Liver (tissue), 9 donors: ENCODE results near the gene RAD51AP1. TPM values are rescaled to one million over a fixed set of nuclear protein-coding genes. Genes with fewer than 3 reads are reported as not detected.
A peak's percentile ranks its signal among the peaks of the same experiment; 100 is the strongest.

Experiments
- DNase-seq: peaks from one replicate; pipeline ENCODE4 v3.0.0-alpha.2; 2017; ENCODE audit warnings: low spot score
- H3K27ac ChIP-seq, 2 donors: one replicate each; pipeline ENCODE4 v1.7.0; 2013; ENCODE audit warnings: inconsistent platforms in 2 of 2, low read length in 2 of 2, control low read depth in 1 of 2, low read depth in 1 of 2, mild to moderate bottlenecking in 1 of 2
- H3K27me3 ChIP-seq, 4 donors: one replicate each; pipeline versions ENCODE4 v1.6.1 to v1.7.0; 2013; ENCODE audit warnings: low read length in 3 of 4, inconsistent platforms in 1 of 4, mild to moderate bottlenecking in 1 of 4, moderate library complexity in 1 of 4; ENCODE audit not compliant: control insufficient read depth in 4 of 4, insufficient read depth in 4 of 4
- H3K36me3 ChIP-seq, 4 donors: one replicate each; pipeline versions ENCODE4 v1.6.1 to v1.7.0; 2013; ENCODE audit warnings: low read length in 3 of 4, mild to moderate bottlenecking in 3 of 4, low read depth in 1 of 4, moderate library complexity in 1 of 4; ENCODE audit not compliant: control insufficient read depth in 4 of 4, insufficient read depth in 3 of 4
- H3K4me1 ChIP-seq, 4 donors: one replicate each; pipeline versions ENCODE4 v1.6.1 to v1.7.0; 2013; ENCODE audit warnings: low read length in 3 of 4, mild to moderate bottlenecking in 3 of 4, moderate library complexity in 1 of 4; ENCODE audit not compliant: control insufficient read depth in 4 of 4, insufficient read depth in 4 of 4
- H3K4me3 ChIP-seq, 3 donors: one replicate each; pipeline versions ENCODE4 v1.6.1 to v1.7.0; 2013; ENCODE audit warnings: low read length in 3 of 3, control low read depth in 1 of 3, low read depth in 1 of 3, mild to moderate bottlenecking in 1 of 3
- H3K9ac ChIP-seq, 2 donors: one replicate each; pipeline ENCODE4 v1.7.0; 2013; ENCODE audit warnings: low read length in 2 of 2, mild to moderate bottlenecking in 2 of 2, moderate library complexity in 2 of 2, control low read depth in 1 of 2, low read depth in 1 of 2
- H3K9me3 ChIP-seq, 4 donors: one replicate each; pipeline versions ENCODE4 v1.6.1 to v1.7.0; 2013; ENCODE audit warnings: low read length in 3 of 4; ENCODE audit not compliant: control insufficient read depth in 4 of 4
- EGR1 ChIP-seq, 2 donors: IDR thresholded peaks; 2 replicates each; pipeline ENCODE4 v1.6.1; 2016 to 2018; ENCODE audit warnings: antibody characterized with exemption in 2 of 2, low read depth in 2 of 2
- FOXA1 ChIP-seq: IDR thresholded peaks from 2 replicates; pipeline ENCODE4 v1.6.1; 2016; ENCODE audit warnings: antibody characterized with exemption
- FOXA2 ChIP-seq: IDR thresholded peaks from 2 replicates; pipeline ENCODE4 v1.6.1; 2016; ENCODE audit warnings: antibody characterized with exemption
- GABPA ChIP-seq, 2 donors: IDR thresholded peaks in 1 of 2; conservative IDR thresholded peaks in 1 of 2; 2 replicates each; pipeline ENCODE4 v1.6.1; 2016; ENCODE audit warnings: antibody characterized with exemption in 2 of 2, mild to moderate bottlenecking in 1 of 2, moderate library complexity in 1 of 2
- HNF4A ChIP-seq, 2 donors: conservative IDR thresholded peaks; 2 replicates each; pipeline ENCODE4 v1.6.1; 2016; ENCODE audit warnings: antibody characterized with exemption in 2 of 2, mild to moderate bottlenecking in 2 of 2
- HNF4G ChIP-seq: IDR thresholded peaks from 2 replicates; pipeline ENCODE4 v1.6.1; 2016; ENCODE audit warnings: antibody characterized with exemption
- JUND ChIP-seq, 2 donors: IDR thresholded peaks; 2 replicates each; pipeline ENCODE4 v1.6.1; 2016; ENCODE audit warnings: antibody characterized with exemption in 2 of 2
- NR2F2 ChIP-seq: IDR thresholded peaks from 2 replicates; pipeline ENCODE4 v1.6.1; 2016; ENCODE audit warnings: antibody characterized with exemption
- RAD21 ChIP-seq, 2 donors: IDR thresholded peaks; 2 replicates each; pipeline ENCODE4 v1.6.1; 2016; ENCODE audit warnings: antibody characterized with exemption in 2 of 2, mild to moderate bottlenecking in 2 of 2
- RXRA ChIP-seq, 2 donors: IDR thresholded peaks; 2 replicates each; pipeline ENCODE4 v1.6.1; 2017 to 2018; ENCODE audit warnings: antibody characterized with exemption in 2 of 2, mild to moderate bottlenecking in 1 of 2
- SP1 ChIP-seq: IDR thresholded peaks from 2 replicates; pipeline ENCODE4 v1.6.1; 2018; ENCODE audit warnings: antibody characterized with exemption, mild to moderate bottlenecking
- TAF1 ChIP-seq: conservative IDR thresholded peaks from 2 replicates; pipeline ENCODE4 v1.6.1; 2016; ENCODE audit warnings: antibody characterized with exemption, mild to moderate bottlenecking
- YY1 ChIP-seq: IDR thresholded peaks from 2 replicates; pipeline ENCODE4 v1.6.1; 2016; ENCODE audit warnings: antibody characterized with exemption, mild to moderate bottlenecking
- WGBS: extraction: QIAGEN DNeasy Blood & Tissue Kit; methylation state at CpG from one replicate; pipeline ENCODE4 v1.1.7; 2013; 5-methylcytosine and 5-hydroxymethylcytosine counted together
- polyA plus RNA-seq, 2 donors: library from polyadenylated mRNA; stranded (reverse) in 1 of 2; unstranded in 1 of 2; fragments of 200-250 nt in 1 of 2; fragments of >200 nt in 1 of 2; fragmentation: Nextera tagmentation in 1 of 2; extraction: Ambion mirVana in 1 of 2; gene quantifications; one replicate each; pipeline versions ENCODE4 v1.2.1 to v1.2.3, GENCODE V29; 2013 to 2015
- total RNA-seq, 2 donors: library from RNA; depleted of rRNA; stranded (reverse); fragments of >200 nt; gene quantifications; one replicate each; pipeline ENCODE4 v1.2.3, GENCODE V29; 2014
- TF ChIP-seq, protein P1 (sequence below): IDR thresholded peaks from 2 replicates; pipeline ENCODE4 v1.6.1; 2016; ENCODE audit warnings: antibody characterized with exemption, mild to moderate bottlenecking
- TF ChIP-seq, protein P2 (sequence below): IDR thresholded peaks from 2 replicates; pipeline ENCODE4 v1.6.1; 2016; ENCODE audit warnings: antibody characterized with exemption
- TF ChIP-seq, protein P3 (sequence below): fragments of 150-350 bp; IDR thresholded peaks from 2 replicates; pipeline ENCODE4 v1.5.1; 2017; ENCODE audit warnings: improper control_type of control experiment, low read depth, low read length; ENCODE audit not compliant: missing input control
- TF ChIP-seq, protein P4 (sequence below): IDR thresholded peaks from 2 replicates; pipeline ENCODE4 v1.6.1; 2016; ENCODE audit warnings: antibody characterized with exemption
- TF ChIP-seq, protein P5 (sequence below): IDR thresholded peaks from 2 replicates; pipeline ENCODE4 v1.6.1; 2016; ENCODE audit warnings: antibody characterized with exemption
- donor health status: healthy.
- donor health status: healthy.
- donor health status: healthy.
- donor health status: healthy.
- donor health status: healthy.

RAD51AP1 gene
- total and polyA plus RNA-seq, 4 donors, result 0.50 to 14.9 (median 1.3) TPM

DNA sequence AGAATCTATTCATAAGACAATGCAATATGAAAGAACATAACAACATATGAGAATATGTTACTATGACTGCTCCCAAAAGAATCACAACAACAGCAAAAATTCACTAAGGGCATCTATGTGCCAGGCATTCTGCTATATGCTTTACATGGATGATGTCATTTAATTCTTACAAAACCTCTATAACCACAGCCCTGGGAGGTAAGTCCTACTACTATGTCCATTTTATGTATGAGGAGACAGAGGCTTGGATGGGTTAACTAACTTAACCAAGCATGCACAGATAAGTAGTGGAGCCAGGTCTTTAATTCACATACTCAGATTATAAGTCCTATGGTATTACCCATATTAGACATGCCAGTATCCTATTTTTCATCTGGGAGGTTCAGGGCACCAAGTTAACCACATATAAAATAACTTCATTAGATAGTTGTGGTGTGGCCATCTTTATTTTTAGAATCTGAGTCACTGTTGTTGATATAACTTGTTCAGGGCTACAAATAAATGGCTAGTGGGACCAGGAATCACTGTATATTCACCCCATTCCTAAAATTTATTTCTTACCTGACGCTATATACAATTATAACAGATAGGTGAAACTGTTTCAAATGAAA lies 33.2 kb upstream of the RAD51AP1 start:
- no peak overlapping the region for H3K4me3 ChIP-seq
- TF ChIP-seq FOXA1 (no peak), TAF1 (no peak), YY1 (no peak), HNF4A (conservative IDR thresholded peaks at IDR 0.05) (no peak)
- TF ChIP-seq, protein P1, sequence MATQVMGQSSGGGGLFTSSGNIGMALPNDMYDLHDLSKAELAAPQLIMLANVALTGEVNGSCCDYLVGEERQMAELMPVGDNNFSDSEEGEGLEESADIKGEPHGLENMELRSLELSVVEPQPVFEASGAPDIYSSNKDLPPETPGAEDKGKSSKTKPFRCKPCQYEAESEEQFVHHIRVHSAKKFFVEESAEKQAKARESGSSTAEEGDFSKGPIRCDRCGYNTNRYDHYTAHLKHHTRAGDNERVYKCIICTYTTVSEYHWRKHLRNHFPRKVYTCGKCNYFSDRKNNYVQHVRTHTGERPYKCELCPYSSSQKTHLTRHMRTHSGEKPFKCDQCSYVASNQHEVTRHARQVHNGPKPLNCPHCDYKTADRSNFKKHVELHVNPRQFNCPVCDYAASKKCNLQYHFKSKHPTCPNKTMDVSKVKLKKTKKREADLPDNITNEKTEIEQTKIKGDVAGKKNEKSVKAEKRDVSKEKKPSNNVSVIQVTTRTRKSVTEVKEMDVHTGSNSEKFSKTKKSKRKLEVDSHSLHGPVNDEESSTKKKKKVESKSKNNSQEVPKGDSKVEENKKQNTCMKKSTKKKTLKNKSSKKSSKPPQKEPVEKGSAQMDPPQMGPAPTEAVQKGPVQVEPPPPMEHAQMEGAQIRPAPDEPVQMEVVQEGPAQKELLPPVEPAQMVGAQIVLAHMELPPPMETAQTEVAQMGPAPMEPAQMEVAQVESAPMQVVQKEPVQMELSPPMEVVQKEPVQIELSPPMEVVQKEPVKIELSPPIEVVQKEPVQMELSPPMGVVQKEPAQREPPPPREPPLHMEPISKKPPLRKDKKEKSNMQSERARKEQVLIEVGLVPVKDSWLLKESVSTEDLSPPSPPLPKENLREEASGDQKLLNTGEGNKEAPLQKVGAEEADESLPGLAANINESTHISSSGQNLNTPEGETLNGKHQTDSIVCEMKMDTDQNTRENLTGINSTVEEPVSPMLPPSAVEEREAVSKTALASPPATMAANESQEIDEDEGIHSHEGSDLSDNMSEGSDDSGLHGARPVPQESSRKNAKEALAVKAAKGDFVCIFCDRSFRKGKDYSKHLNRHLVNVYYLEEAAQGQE, result no peak
- TF ChIP-seq, protein P2, sequence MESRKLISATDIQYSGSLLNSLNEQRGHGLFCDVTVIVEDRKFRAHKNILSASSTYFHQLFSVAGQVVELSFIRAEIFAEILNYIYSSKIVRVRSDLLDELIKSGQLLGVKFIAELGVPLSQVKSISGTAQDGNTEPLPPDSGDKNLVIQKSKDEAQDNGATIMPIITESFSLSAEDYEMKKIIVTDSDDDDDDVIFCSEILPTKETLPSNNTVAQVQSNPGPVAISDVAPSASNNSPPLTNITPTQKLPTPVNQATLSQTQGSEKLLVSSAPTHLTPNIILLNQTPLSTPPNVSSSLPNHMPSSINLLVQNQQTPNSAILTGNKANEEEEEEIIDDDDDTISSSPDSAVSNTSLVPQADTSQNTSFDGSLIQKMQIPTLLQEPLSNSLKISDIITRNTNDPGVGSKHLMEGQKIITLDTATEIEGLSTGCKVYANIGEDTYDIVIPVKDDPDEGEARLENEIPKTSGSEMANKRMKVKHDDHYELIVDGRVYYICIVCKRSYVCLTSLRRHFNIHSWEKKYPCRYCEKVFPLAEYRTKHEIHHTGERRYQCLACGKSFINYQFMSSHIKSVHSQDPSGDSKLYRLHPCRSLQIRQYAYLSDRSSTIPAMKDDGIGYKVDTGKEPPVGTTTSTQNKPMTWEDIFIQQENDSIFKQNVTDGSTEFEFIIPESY, result no peak
- no peaks in the 10 kb centered on the region for H3K27me3 ChIP-seq
- H3K4me1 ChIP-seq, result peaks cover 0 to 3% (median 0%) of the 10 kb centered on the region in 4 donors
- no peak overlapping the region for H3K27ac ChIP-seq
- DNase-seq, result no peak
- no peaks in the 10 kb centered on the region for H3K9me3 ChIP-seq
- WGBS, result 98% methylated on average over 1 of the region's 1 CpG
- H3K36me3 ChIP-seq, result peaks cover 3 to 17% (median 6%) of the 10 kb centered on the region in 4 donors
- H3K9ac ChIP-seq, result no peak overlapping the region

DNA sequence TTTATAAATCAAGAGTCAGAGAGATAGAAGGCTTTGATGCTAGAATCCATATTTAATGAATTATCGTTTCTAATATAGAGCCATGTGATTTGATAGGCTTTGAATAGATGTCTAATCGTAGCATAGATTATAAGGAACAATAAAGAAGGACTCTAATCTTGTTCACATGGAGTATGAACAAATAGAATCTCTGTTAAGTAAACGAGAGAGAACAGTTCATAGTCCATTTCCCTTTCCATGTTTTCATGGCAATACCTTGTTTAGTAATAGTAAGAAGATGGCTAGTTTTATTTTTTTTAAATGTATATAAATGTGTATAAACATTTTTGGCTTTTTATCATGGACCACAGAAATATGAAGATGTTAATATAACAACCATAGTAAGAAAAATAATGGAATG lies 32.3 kb upstream of the RAD51AP1 start:
- peaks cover 3 to 17% (median 6%) of the 10 kb centered on the region in 4 donors for H3K36me3 ChIP-seq
- TF ChIP-seq YY1 (peak; percentile 49), SP1 (peak; percentile 53), FOXA1 (peak; percentile 41), TAF1 (no peak), EGR1 (IDR thresholded peaks at IDR 0.05; ENCODE audit: low read depth in 2 of 2) (no peak), JUND (IDR thresholded peaks at IDR 0.05) (no peak), FOXA2 (peak; percentile 82), HNF4A (conservative IDR thresholded peaks at IDR 0.05) (peak; percentile 86 to 88), HNF4G (peak; percentile 65), GABPA (IDR thresholded peaks at IDR 0.05 in 1 of 2, conservative IDR thresholded peaks at IDR 0.05 in 1 of 2) (peak in 1 of 2 donors; percentile 17), RAD21 (IDR thresholded peaks at IDR 0.05) (no peak), NR2F2 (no peak), RXRA (IDR thresholded peaks at IDR 0.05) (peak in 1 of 2 donors; percentile 36)
- TF ChIP-seq, protein P3, sequence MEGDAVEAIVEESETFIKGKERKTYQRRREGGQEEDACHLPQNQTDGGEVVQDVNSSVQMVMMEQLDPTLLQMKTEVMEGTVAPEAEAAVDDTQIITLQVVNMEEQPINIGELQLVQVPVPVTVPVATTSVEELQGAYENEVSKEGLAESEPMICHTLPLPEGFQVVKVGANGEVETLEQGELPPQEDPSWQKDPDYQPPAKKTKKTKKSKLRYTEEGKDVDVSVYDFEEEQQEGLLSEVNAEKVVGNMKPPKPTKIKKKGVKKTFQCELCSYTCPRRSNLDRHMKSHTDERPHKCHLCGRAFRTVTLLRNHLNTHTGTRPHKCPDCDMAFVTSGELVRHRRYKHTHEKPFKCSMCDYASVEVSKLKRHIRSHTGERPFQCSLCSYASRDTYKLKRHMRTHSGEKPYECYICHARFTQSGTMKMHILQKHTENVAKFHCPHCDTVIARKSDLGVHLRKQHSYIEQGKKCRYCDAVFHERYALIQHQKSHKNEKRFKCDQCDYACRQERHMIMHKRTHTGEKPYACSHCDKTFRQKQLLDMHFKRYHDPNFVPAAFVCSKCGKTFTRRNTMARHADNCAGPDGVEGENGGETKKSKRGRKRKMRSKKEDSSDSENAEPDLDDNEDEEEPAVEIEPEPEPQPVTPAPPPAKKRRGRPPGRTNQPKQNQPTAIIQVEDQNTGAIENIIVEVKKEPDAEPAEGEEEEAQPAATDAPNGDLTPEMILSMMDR, result no peak
- TF ChIP-seq, protein P4, sequence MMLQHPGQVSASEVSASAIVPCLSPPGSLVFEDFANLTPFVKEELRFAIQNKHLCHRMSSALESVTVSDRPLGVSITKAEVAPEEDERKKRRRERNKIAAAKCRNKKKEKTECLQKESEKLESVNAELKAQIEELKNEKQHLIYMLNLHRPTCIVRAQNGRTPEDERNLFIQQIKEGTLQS, result no peak
- TF ChIP-seq, protein P5, sequence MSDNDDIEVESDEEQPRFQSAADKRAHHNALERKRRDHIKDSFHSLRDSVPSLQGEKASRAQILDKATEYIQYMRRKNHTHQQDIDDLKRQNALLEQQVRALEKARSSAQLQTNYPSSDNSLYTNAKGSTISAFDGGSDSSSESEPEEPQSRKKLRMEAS, result peak; percentile 15
- TF ChIP-seq, protein P2, result no peak
- TF ChIP-seq, protein P1, result no peak
- WGBS, result 38% methylated on average over 3 of the region's 3 CpGs
- peaks cover 0 to 3% (median 0%) of the 10 kb centered on the region in 4 donors for H3K4me1 ChIP-seq
- no peak for DNase-seq
- no peak overlapping the region for H3K27ac ChIP-seq
- H3K4me3 ChIP-seq, result no peak overlapping the region
- no peak overlapping the region for H3K9ac ChIP-seq
- H3K9me3 ChIP-seq, result no peaks in the 10 kb centered on the region
- H3K27me3 ChIP-seq, result no peaks in the 10 kb centered on the region
